ENCODE measurements around the gene C6orf62.

- TF ChIP-seq CTCF (IDR thresholded peaks at IDR 0.05) (no peak), JUND (IDR thresholded peaks at IDR 0.05) (no peak), TCF12 (IDR thresholded peaks at IDR 0.05) (no peak), GABPA (IDR thresholded peaks at IDR 0.05; ENCODE audit: low read depth) (no peak), TAF1 (IDR thresholded peaks at IDR 0.05; ENCODE audit: borderline replicate concordance, low read depth, low read length) (no peak), NRF1 (IDR thresholded peaks at IDR 0.05; ENCODE audit: low read depth, low read length) (no peak), RFX5 (IDR thresholded peaks at IDR 0.05; ENCODE audit: low read length) (no peak), REST (IDR thresholded peaks at IDR 0.05; ENCODE audit: low read depth, low read length) (no peak), EZH2phosphoT487 (IDR thresholded peaks at IDR 0.05; ENCODE audit: borderline replicate concordance, low read depth) (no peak), POLR2AphosphoS5 (IDR thresholded peaks at IDR 0.05; ENCODE audit: low read depth, low read length) (no peak), IRF3 (IDR thresholded peaks at IDR 0.05; ENCODE audit: low read depth, low read length) (no peak)
- TF ChIP-seq, protein P1, sequence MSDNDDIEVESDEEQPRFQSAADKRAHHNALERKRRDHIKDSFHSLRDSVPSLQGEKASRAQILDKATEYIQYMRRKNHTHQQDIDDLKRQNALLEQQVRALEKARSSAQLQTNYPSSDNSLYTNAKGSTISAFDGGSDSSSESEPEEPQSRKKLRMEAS (IDR thresholded peaks at IDR 0.05; ENCODE audit: low read depth) = no peak
Observed at GRCh38 chr6:24683297-24684296, 35.4 kb downstream of the C6orf62 start.
